Left lobe of liver (tissue), 2 donors: ENCODE measurements around the gene ACTC1. TPM values are rescaled to one million over a fixed set of nuclear protein-coding genes. Genes with fewer than 3 reads are reported as not detected.

Source experiments
- ATAC-seq: fragments of 200-7000 bp; cut with Tn5 transposase; one replicate; pipeline ENCODE4 v1.9.1; 2020; ENCODE audit warnings: mild to moderate bottlenecking, moderate library complexity
- DNase-seq: peaks from one replicate; pipeline ENCODE4 v3.0.0-alpha.2; 2020; ENCODE audit warnings: low spot score
- total RNA-seq: library from RNA; stranded (reverse); gene quantifications from one replicate; pipeline ENCODE4 v1.2.1, GENCODE V29; 2021
- donor health status: DM: no; HTN: no; CAD: no; lungs with moderate emphysema.
- donor health status: DM: no; HTN: yes; CAD: no.

Gene ACTC1
- total RNA-seq, 1 donor from 2014 or later = not detected

- DNase-seq (no peak), ATAC-seq (no peak)
These were observed 29.6 kb downstream of the ACTC1 start for GRCh38 chr15:34765741-34766140.

- DNase-seq (no peak), ATAC-seq (no peak)
These were observed 34.4 kb downstream of the ACTC1 start for GRCh38 chr15:34760909-34761308.

GRCh38 chr15:34759992-34760391 lies 35.4 kb downstream of the ACTC1 start:
- no peak for DNase-seq

GRCh38 chr15:34759347-34759746 lies 36.0 kb downstream of the ACTC1 start:
- ATAC-seq = no peak

More at GRCh38 chr15:34759992-34760391, 35.4 kb downstream of the ACTC1 start:
- no peak for ATAC-seq

GRCh38 chr15:34757262-34757661 lies 38.1 kb downstream of the ACTC1 start:
- ATAC-seq (no peak), DNase-seq (no peak)

More at GRCh38 chr15:34759347-34759746, 36.0 kb downstream of the ACTC1 start:
- no peak for DNase-seq

GRCh38 chr15:34755419-34755773 lies 40.0 kb downstream of the ACTC1 start:
- ATAC-seq = no peak

GRCh38 chr15:34754674-34755418 lies 40.5 kb downstream of the ACTC1 start, which contains the start of gene GJD2:
GJD2 (minus strand) TSS chr15:34754998; CDS start chr15:34754488, 510 bp downstream.
- ATAC-seq (no peak), DNase-seq (no peak)

More at GRCh38 chr15:34755419-34755773, 40.0 kb downstream of the ACTC1 start:
- no peak for DNase-seq

GRCh38 chr15:34754171-34754601 lies 41.2 kb downstream of the ACTC1 start:
- ATAC-seq (no peak), DNase-seq (no peak)

GRCh38 chr15:34753236-34753894 lies 42.0 kb downstream of the ACTC1 start:
- ATAC-seq = peak; percentile 75
- DNase-seq = no peak

GRCh38 chr15:34749691-34750090 lies 45.7 kb downstream of the ACTC1 start:
- ATAC-seq (no peak), DNase-seq (no peak)

Other genes with a start within 250 kb of the ACTC1 start
- 41.6 TPM for gene GOLGA8B, start 211.9 kb downstream of the ACTC1 start, total RNA-seq
- not detected for gene GJD2, start 40.6 kb downstream of the ACTC1 start, total RNA-seq
- gene AQR, start 174.2 kb upstream of the ACTC1 start, total RNA-seq = 9.4 TPM
- 28.3 TPM for gene ZNF770, start 192.7 kb upstream of the ACTC1 start, total RNA-seq